Peyer's patch (tissue), 4 donors: ENCODE results near the gene PLEKHM3.

Source experiments
- CTCF ChIP-seq, 6 experiments: fragments of 450-650 bp in 4 of 6; fragments of 200-600 bp in 2 of 6; sonication (generic) in 1 of 6; IDR thresholded peaks; one replicate each; pipeline ENCODE4 v1.5.1; 2017 to 2019; ENCODE audit warnings: antibody characterized with exemption in 6 of 6, mild to moderate bottlenecking in 3 of 6, moderate library complexity in 1 of 6
- POLR2A ChIP-seq, 2 donors: fragments of 450-650 bp; IDR thresholded peaks; one replicate each; pipeline ENCODE4 v1.5.1; 2017; ENCODE audit warnings: antibody characterized with exemption in 2 of 2, mild to moderate bottlenecking in 2 of 2, moderate library complexity in 2 of 2

GRCh38 chr2:207929923-207930322, 95.4 kb downstream of the PLEKHM3 start:
- TF ChIP-seq CTCF (IDR thresholded peaks at IDR 0.05), result no peak
- TF ChIP-seq POLR2A (IDR thresholded peaks at IDR 0.05), result no peak
